Activated T-cell treated with anti-CD3 and anti-CD28 coated beads, Interleukin-2, amount 50 U/mL, for 4 hours (primary cell): ENCODE data around the gene PLCB1. TPM values are rescaled to one million over a fixed set of nuclear protein-coding genes. Genes with fewer than 3 reads are reported as not detected.

Source experiments
- ATAC-seq, 2 donors: fragments of 200-7000 bp; cut with Tn5 transposase; one replicate each; pipeline ENCODE4 v1.10.0; 2021
- DNase-seq: peaks from one replicate; pipeline ENCODE4 v3.0.0-alpha.2; 2020
- H3K27me3 Mint-ChIP-seq: one replicate; pipeline ENCODE4 v1.8.0; 2021; ENCODE audit warnings: low read depth, mixed read lengths
- H3K36me3 Mint-ChIP-seq: one replicate; pipeline ENCODE4 v1.8.0; 2022; ENCODE audit warnings: mixed read lengths; ENCODE audit not compliant: insufficient read depth
- H3K4me1 Mint-ChIP-seq: one replicate; pipeline ENCODE4 v1.8.0; 2021; ENCODE audit warnings: low read depth, mixed read lengths
- H3K4me3 Mint-ChIP-seq: one replicate; pipeline ENCODE4 v1.8.0; 2021; ENCODE audit warnings: mild to moderate bottlenecking, moderate library complexity, mixed read lengths
- H3K9me3 Mint-ChIP-seq: one replicate; pipeline ENCODE4 v1.8.0; 2021; ENCODE audit warnings: mixed read lengths
- total RNA-seq, 3 donors: library from RNA; stranded (reverse); gene quantifications; one replicate each; pipeline ENCODE4 v1.2.1, GENCODE V29; 2021

PLCB1 gene
- total RNA-seq, 3 donors from 2014 or later = 0.91 to 6.0 (median 2.8) TPM

DNA sequence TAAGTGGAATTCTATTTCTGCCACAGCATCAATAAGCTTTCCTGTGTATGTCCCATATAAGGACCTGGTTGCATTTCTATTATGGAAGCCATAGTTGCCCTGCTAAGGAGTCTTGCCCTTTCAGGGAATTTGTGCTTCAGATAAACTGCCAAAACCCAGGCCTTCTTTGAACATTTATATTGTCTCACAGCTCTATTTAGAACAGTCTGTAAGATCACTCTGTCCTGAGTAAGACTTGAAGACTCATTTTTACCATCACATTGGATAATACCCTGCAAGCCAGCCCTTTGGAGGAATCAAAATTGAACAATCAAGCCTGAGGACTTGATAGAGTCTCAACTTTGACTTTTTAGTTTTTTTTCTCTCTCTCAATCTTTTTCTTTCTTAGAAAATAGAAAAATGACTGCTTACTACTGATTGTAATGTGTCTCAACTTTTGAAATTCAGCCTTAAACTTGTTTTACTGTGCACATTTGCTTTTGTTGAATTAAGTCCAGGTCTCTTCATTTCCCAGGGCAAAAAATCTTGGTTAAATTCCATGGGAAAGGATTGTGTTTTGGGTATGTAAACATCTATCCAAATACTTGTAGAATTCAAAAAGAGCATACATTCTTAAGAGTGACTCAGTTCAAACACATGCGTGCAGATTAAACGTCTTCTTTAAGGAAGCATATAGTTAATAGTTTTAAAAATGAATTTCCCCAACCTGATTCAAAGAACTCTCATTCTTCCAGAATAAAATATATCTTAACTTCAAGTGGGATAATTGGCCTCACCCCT lies 91.2 kb downstream of the PLCB1 start:
- no peaks in the 10 kb centered on the region for H3K4me1 Mint-ChIP-seq
- ATAC-seq (no peak), DNase-seq (no peak)
- no peak overlapping the region for H3K4me3 Mint-ChIP-seq
- H3K36me3 Mint-ChIP-seq = no peaks in the 10 kb centered on the region
- H3K27me3 Mint-ChIP-seq = peaks cover 4% of the 10 kb centered on the region
- no peaks in the 10 kb centered on the region for H3K9me3 Mint-ChIP-seq

GRCh38 chr20:8225658-8226057 lies 93.6 kb downstream of the PLCB1 start:
- H3K9me3 Mint-ChIP-seq = no peaks in the 10 kb centered on the region
- H3K4me3 Mint-ChIP-seq = no peak overlapping the region
- H3K4me1 Mint-ChIP-seq = no peaks in the 10 kb centered on the region
- no peak for ATAC-seq
- DNase-seq = no peak
- H3K27me3 Mint-ChIP-seq = peaks cover 4% of the 10 kb centered on the region
- H3K36me3 Mint-ChIP-seq = no peaks in the 10 kb centered on the region

DNA sequence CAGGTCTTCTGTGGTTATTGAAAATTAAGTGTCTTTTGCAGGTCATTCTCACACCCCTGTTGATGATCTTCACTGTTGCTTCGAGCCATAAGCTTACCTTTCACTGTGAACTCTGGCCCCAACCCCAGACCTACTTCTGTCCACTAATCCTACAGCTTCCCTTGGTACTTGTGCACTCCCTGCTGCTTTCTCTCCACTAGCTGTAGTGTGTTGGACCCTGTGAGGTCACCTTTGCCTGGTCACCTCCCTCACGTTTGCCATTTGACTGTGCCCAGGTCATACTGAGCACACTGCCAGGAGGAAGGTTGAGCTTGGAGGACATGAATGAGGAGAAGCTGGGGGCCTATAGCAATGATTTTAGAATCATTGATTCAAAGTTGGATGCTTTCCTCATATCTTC lies 94.0 kb downstream of the PLCB1 start:
- Mint-ChIP-seq H3K36me3 (no peaks in the 10 kb centered on the region), H3K4me3 (no peak overlapping the region), H3K27me3 (peaks cover 4% of the 10 kb centered on the region), H3K4me1 (no peaks in the 10 kb centered on the region), H3K9me3 (no peaks in the 10 kb centered on the region)
- ATAC-seq (no peak), DNase-seq (no peak)

GRCh38 chr20:8227293-8227692 lies 95.2 kb downstream of the PLCB1 start:
- H3K4me3 Mint-ChIP-seq = no peak overlapping the region
- no peaks in the 10 kb centered on the region for H3K9me3 Mint-ChIP-seq
- ATAC-seq (no peak), DNase-seq (no peak)
- no peaks in the 10 kb centered on the region for H3K36me3 Mint-ChIP-seq
- peaks cover 4% of the 10 kb centered on the region for H3K27me3 Mint-ChIP-seq
- H3K4me1 Mint-ChIP-seq = no peaks in the 10 kb centered on the region

- no peak for ATAC-seq
These were observed 96.2 kb downstream of the PLCB1 start for GRCh38 chr20:8228315-8228714.

GRCh38 chr20:8229090-8229489 lies 97.0 kb downstream of the PLCB1 start:
- H3K4me1 Mint-ChIP-seq = no peaks in the 10 kb centered on the region
- no peaks in the 10 kb centered on the region for H3K36me3 Mint-ChIP-seq
- no peak overlapping the region for H3K4me3 Mint-ChIP-seq
- H3K27me3 Mint-ChIP-seq = peaks cover 4% of the 10 kb centered on the region
- ATAC-seq (no peak), DNase-seq (no peak)
- no peaks in the 10 kb centered on the region for H3K9me3 Mint-ChIP-seq

More at GRCh38 chr20:8228315-8228714, 96.2 kb downstream of the PLCB1 start:
- DNase-seq = no peak
- Mint-ChIP-seq H3K27me3 (peaks cover 4% of the 10 kb centered on the region), H3K9me3 (no peaks in the 10 kb centered on the region), H3K4me3 (no peak overlapping the region), H3K36me3 (no peaks in the 10 kb centered on the region), H3K4me1 (no peaks in the 10 kb centered on the region)

DNA sequence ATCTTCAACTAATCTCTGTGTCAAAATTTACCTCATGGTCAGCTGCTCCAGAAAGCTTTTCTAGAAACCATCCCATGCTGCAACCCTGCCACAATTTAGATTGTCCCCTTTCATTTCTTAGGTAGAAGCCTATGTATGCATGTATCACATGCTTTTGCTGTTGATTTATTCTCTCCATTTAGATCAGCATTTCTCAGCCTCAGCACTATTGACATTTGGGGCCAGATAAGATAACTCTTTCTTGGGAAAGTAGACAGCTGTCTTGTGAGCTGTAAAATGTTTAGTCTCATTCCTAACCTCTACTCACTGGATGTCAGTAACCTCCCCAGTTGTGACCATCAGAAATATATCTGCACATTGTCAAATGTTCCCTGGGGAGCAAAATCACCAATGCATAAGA lies 99.0 kb downstream of the PLCB1 start:
- ATAC-seq (no peak), DNase-seq (no peak)
- peaks cover 2% of the 10 kb centered on the region for H3K27me3 Mint-ChIP-seq
- H3K4me1 Mint-ChIP-seq = no peaks in the 10 kb centered on the region
- H3K4me3 Mint-ChIP-seq = no peak overlapping the region
- H3K9me3 Mint-ChIP-seq = no peaks in the 10 kb centered on the region
- H3K36me3 Mint-ChIP-seq = no peaks in the 10 kb centered on the region

DNA sequence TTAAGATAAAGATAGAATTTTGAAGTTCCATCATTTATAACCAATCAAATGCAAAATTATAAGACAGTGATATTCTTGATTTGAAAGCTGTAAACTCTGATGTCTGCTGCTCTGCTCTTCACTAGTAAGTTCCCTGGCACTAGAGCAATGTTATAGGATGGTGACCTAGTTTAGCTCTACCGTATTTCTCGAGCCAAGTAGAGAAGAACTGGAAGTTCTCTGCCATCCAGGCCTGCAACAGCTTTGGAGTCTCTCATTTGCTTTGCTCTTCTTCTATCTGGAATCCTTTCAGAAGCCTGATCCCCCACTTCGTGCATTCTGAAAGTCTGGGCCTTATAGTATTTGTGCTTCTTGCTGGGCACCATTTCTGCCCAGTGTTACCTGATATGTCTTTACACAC lies 100.3 kb downstream of the PLCB1 start:
- Mint-ChIP-seq H3K4me3 (no peak overlapping the region), H3K36me3 (no peaks in the 10 kb centered on the region), H3K4me1 (no peaks in the 10 kb centered on the region), H3K27me3 (no peaks in the 10 kb centered on the region), H3K9me3 (no peaks in the 10 kb centered on the region)
- no peak for ATAC-seq
- DNase-seq = no peak

- Mint-ChIP-seq H3K36me3 (no peaks in the 10 kb centered on the region), H3K4me1 (peaks cover 9% of the 10 kb centered on the region), H3K4me3 (no peak overlapping the region), H3K9me3 (no peaks in the 10 kb centered on the region), H3K27me3 (no peaks in the 10 kb centered on the region)
- ATAC-seq = no peak
- no peak for DNase-seq
These were observed 102.5 kb downstream of the PLCB1 start for GRCh38 chr20:8234580-8234979.

- Mint-ChIP-seq H3K36me3 (no peaks in the 10 kb centered on the region), H3K9me3 (no peaks in the 10 kb centered on the region), H3K27me3 (no peaks in the 10 kb centered on the region), H3K4me3 (no peak overlapping the region), H3K4me1 (peaks cover 12% of the 10 kb centered on the region)
- DNase-seq = no peak
- ATAC-seq = no peak
These were observed 110.0 kb downstream of the PLCB1 start for GRCh38 chr20:8242066-8242465.

DNA sequence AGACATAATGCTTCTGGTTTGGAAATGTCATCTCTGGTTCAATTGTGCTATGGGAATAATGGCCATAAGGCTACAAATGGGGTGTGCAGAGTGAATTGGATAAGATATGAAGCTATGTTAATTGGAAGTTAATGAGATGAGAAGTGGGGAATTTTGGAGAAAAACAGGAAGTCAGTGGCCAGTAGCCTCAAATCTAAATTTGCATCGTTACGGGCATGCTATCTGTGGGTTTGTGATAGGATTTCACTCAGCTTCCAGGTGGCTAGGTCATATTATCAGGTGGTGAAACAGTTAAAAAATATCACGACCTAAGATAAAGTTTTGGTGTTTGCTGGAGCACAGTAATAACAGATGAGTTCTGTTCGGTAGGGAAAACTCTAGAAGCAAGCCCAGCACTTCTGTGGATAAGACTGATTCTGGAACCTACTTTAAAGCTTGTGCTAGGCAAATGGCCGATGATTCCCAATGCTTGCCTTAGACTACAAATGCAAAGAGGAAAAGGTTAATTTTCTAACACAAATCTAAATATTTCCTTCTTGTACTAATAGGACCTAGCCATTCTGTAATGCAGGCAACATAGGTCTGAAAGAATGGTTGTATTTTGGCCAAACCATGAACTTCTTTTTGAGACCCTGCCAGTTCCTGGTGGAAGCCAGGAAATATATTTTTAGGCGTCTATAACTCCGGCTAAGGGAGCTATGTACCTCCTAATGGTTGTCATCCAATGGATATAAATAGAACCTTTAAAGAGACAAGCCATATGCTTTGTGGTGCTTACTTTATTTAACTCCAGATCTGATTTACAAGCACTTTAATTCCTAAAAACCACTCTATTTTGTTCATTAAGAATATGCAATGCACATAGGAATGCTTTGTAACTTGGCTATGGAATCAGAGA lies 111.0 kb downstream of the PLCB1 start:
- Mint-ChIP-seq H3K27me3 (no peaks in the 10 kb centered on the region), H3K4me3 (no peak overlapping the region), H3K4me1 (peaks cover 12% of the 10 kb centered on the region), H3K36me3 (no peaks in the 10 kb centered on the region), H3K9me3 (no peaks in the 10 kb centered on the region)
- DNase-seq (no peak), ATAC-seq (no peak)

- peaks cover 3% of the 10 kb centered on the region for H3K4me1 Mint-ChIP-seq
- no peaks in the 10 kb centered on the region for H3K9me3 Mint-ChIP-seq
- no peaks in the 10 kb centered on the region for H3K27me3 Mint-ChIP-seq
- no peak for ATAC-seq
- H3K36me3 Mint-ChIP-seq = no peaks in the 10 kb centered on the region
- no peak overlapping the region for H3K4me3 Mint-ChIP-seq
- no peak for DNase-seq
These were observed 112.6 kb downstream of the PLCB1 start for GRCh38 chr20:8244637-8245036.

- Mint-ChIP-seq H3K27me3 (no peaks in the 10 kb centered on the region), H3K4me3 (no peak overlapping the region)
- ATAC-seq = no peak
These were observed 114.1 kb downstream of the PLCB1 start for GRCh38 chr20:8246153-8246552.

GRCh38 chr20:8246716-8247115 lies 114.7 kb downstream of the PLCB1 start:
- Mint-ChIP-seq H3K36me3 (no peaks in the 10 kb centered on the region), H3K9me3 (no peaks in the 10 kb centered on the region), H3K4me3 (no peak overlapping the region), H3K27me3 (no peaks in the 10 kb centered on the region), H3K4me1 (peaks cover 3% of the 10 kb centered on the region)
- ATAC-seq (no peak), DNase-seq (no peak)

More at GRCh38 chr20:8246153-8246552, 114.1 kb downstream of the PLCB1 start:
- DNase-seq = no peak
- H3K4me1 Mint-ChIP-seq = peaks cover 3% of the 10 kb centered on the region
- no peaks in the 10 kb centered on the region for H3K9me3 Mint-ChIP-seq
- no peaks in the 10 kb centered on the region for H3K36me3 Mint-ChIP-seq

- DNase-seq = no peak
- ATAC-seq = no peak
- Mint-ChIP-seq H3K27me3 (no peaks in the 10 kb centered on the region), H3K4me3 (no peak overlapping the region), H3K4me1 (no peaks in the 10 kb centered on the region), H3K36me3 (no peaks in the 10 kb centered on the region), H3K9me3 (no peaks in the 10 kb centered on the region)
These were observed 116.0 kb downstream of the PLCB1 start for GRCh38 chr20:8248051-8248450.
